IMR-90 (cell line): Measurements from ENCODE around the gene KLHL6. TPM values are rescaled to one million over a fixed set of nuclear protein-coding genes. Genes with fewer than 3 reads are reported as not detected.

ENCODE experiments used
- ATAC-seq: fragments of 200-7000 bp; cut with Tn5 transposase; 2 replicates; pipeline ENCODE4 v1.9.1; 2020; ENCODE audit warnings: low read depth, mild to moderate bottlenecking, moderate library complexity
- BruUV-seq: library from RNA; stranded (reverse); fragments of 400-500 nt; replicated peaks from 2 replicates; lab custom pipeline; 2021; lab: Mats Ljungman, UMichigan
- CTCF ChIA-PET: fragments of 300-600 bp; formaldehyde crosslinking; extraction: SDS; loops from one replicate; lab custom pipeline; 2021; ENCODE audit warnings: antibody characterized with exemption; lab: Yijun Ruan, JAX
- POLR2A ChIA-PET: fragments of 300-600 bp; sonication (Branson Sonifier 250); formaldehyde crosslinking; loops from one replicate; lab custom pipeline; 2022; ENCODE audit warnings: antibody characterized with exemption; ENCODE audit not compliant: unreplicated experiment; lab: Charles Lee
- DNase-seq: peaks from one replicate; pipeline ENCODE4 v3.0.0; 2013
- H2AFZ ChIP-seq: replicated peaks from 2 replicates; pipeline ENCODE3; 2013; ENCODE audit warnings: low read length, mild to moderate bottlenecking; ENCODE audit not compliant: poor library complexity
- H2AK5ac ChIP-seq: 2 replicates; pipeline ENCODE4 v1.6.1; 2013; ENCODE audit warnings: low read depth, low read length, inconsistent platforms
- H2AK9ac ChIP-seq: replicated peaks from 2 replicates; pipeline ENCODE3; 2013; ENCODE audit warnings: mild to moderate bottlenecking, low read depth, low read length, moderate library complexity; ENCODE audit not compliant: poor library complexity
- H2BK120ac ChIP-seq: 2 replicates; pipeline ENCODE4 v1.6.1; 2013; ENCODE audit warnings: low read depth, low read length, inconsistent platforms
- H2BK15ac ChIP-seq: 3 replicates; pipeline ENCODE4 v1.6.1; 2013; ENCODE audit warnings: low read depth, low read length, inconsistent platforms
- H2BK20ac ChIP-seq: 2 replicates; pipeline ENCODE4 v1.6.1; 2013; ENCODE audit warnings: low read depth, mild to moderate bottlenecking, inconsistent platforms, low read length, moderate library complexity
- H2BK5ac ChIP-seq: 2 replicates; pipeline ENCODE4 v1.6.1; 2013; ENCODE audit warnings: mild to moderate bottlenecking, low read depth, low read length, inconsistent platforms; ENCODE audit not compliant: poor library complexity, severe bottlenecking
- H3K14ac ChIP-seq: replicated peaks from 2 replicates; pipeline ENCODE4 v1.6.1; 2013; ENCODE audit warnings: low read depth, low read length, inconsistent platforms
- H3K18ac ChIP-seq: 2 replicates; pipeline ENCODE4 v1.6.1; 2013; ENCODE audit warnings: low read depth, low read length, control low read depth
- H3K23ac ChIP-seq: 2 replicates; pipeline ENCODE4 v1.6.1; 2013; ENCODE audit warnings: low read depth, low read length, inconsistent platforms
- H3K27ac ChIP-seq: 2 replicates; pipeline ENCODE4 v1.5.1; 2013; ENCODE audit warnings: mild to moderate bottlenecking, control low read depth, low read length; ENCODE audit not compliant: insufficient read depth
- H3K27me3 ChIP-seq: 2 replicates; pipeline ENCODE4 v1.6.1; 2013; ENCODE audit warnings: low read length; ENCODE audit not compliant: control insufficient read depth, insufficient read depth
- H3K36me3 ChIP-seq: 2 replicates; pipeline ENCODE4 v1.6.1; 2013; ENCODE audit warnings: low read length, mixed read lengths; ENCODE audit not compliant: control insufficient read depth, insufficient read depth
- H3K4ac ChIP-seq: 2 replicates; pipeline ENCODE4 v1.6.1; 2013; ENCODE audit warnings: low read depth, low read length, inconsistent platforms
- H3K4me1 ChIP-seq: 2 replicates; pipeline ENCODE4 v1.6.1; 2013; ENCODE audit warnings: low read length, mixed read lengths; ENCODE audit not compliant: control insufficient read depth, insufficient read depth
- H3K4me2 ChIP-seq: 2 replicates; pipeline ENCODE4 v1.6.1; 2013; ENCODE audit warnings: low read depth, mild to moderate bottlenecking, control low read depth, low read length, moderate library complexity
- H3K4me3 ChIP-seq: 2 replicates; pipeline ENCODE4 v1.5.1; 2013; ENCODE audit warnings: low read depth, mild to moderate bottlenecking, control low read depth, low read length, moderate library complexity; ENCODE audit not compliant: insufficient read depth
- H3K56ac ChIP-seq: 2 replicates; pipeline ENCODE4 v1.6.1; 2013; ENCODE audit warnings: low read length, inconsistent platforms; ENCODE audit not compliant: insufficient read depth; ENCODE audit errors: extremely low read depth
- H3K79me1 ChIP-seq, 2 experiments: 2 replicates each; pipeline ENCODE4 v1.6.1; 2013; ENCODE audit warnings: low read length in 2 of 2, inconsistent platforms in 1 of 2, low read depth in 1 of 2
- H3K9ac ChIP-seq: 2 replicates; pipeline ENCODE4 v1.6.1; 2013; ENCODE audit warnings: low read depth, low read length, control low read depth
- H3K9me1 ChIP-seq: 2 replicates; pipeline ENCODE4 v1.6.1; 2013; ENCODE audit warnings: low read length, inconsistent platforms; ENCODE audit not compliant: insufficient read depth
- H3K9me3 ChIP-seq: 2 replicates; pipeline ENCODE4 v1.6.1; 2013; ENCODE audit warnings: low read length; ENCODE audit not compliant: control insufficient read depth, insufficient read depth
- H4K20me1 ChIP-seq: 2 replicates; pipeline ENCODE4 v1.6.1; 2013; ENCODE audit warnings: low read length, inconsistent platforms; ENCODE audit not compliant: insufficient read depth
- H4K5ac ChIP-seq: 2 replicates; pipeline ENCODE4 v1.6.1; 2013; ENCODE audit warnings: mild to moderate bottlenecking, low read depth, low read length, control low read depth
- H4K8ac ChIP-seq, 2 experiments: 2 replicates each; pipeline ENCODE4 v1.6.1; 2013; ENCODE audit warnings: low read depth in 2 of 2, low read length in 2 of 2, control low read depth in 1 of 2, inconsistent platforms in 1 of 2
- H4K91ac ChIP-seq: 2 replicates; pipeline ENCODE4 v1.6.1; 2013; ENCODE audit warnings: low read depth, low read length, inconsistent platforms; ENCODE audit not compliant: insufficient read depth
- BHLHE40 ChIP-seq: fragments of 150-350 bp; IDR thresholded peaks from 2 replicates; pipeline ENCODE4 v1.6.1; 2016; ENCODE audit warnings: mild to moderate bottlenecking, low read depth, low read length
- CEBPB ChIP-seq: IDR thresholded peaks from 2 replicates; pipeline ENCODE4 v1.6.1; 2012; ENCODE audit warnings: low read depth, low read length, improper control_type of control experiment
- CHD1 ChIP-seq: IDR thresholded peaks from 2 replicates; pipeline ENCODE4 v1.6.1; 2012; ENCODE audit warnings: low read depth, low read length, improper control_type of control experiment
- FOS ChIP-seq: fragments of 150-350 bp; IDR thresholded peaks from 2 replicates; pipeline ENCODE4 v1.6.1; 2016; ENCODE audit warnings: low read depth, low read length
- MAFK ChIP-seq: IDR thresholded peaks from 2 replicates; pipeline ENCODE4 v1.6.1; 2012; ENCODE audit warnings: low read depth, low read length, improper control_type of control experiment
- MAZ ChIP-seq: IDR thresholded peaks from 2 replicates; pipeline ENCODE4 v1.6.1; 2012; ENCODE audit warnings: low read depth, mild to moderate bottlenecking, low read length, improper control_type of control experiment, moderate library complexity, borderline replicate concordance
- MXI1 ChIP-seq: IDR thresholded peaks from 2 replicates; pipeline ENCODE4 v1.6.1; 2012; ENCODE audit warnings: low read depth, mild to moderate bottlenecking, low read length, moderate library complexity, borderline replicate concordance
- NFE2L2 ChIP-seq: fragments of 150-350 bp; IDR thresholded peaks from 2 replicates; pipeline ENCODE4 v1.6.1; 2016; ENCODE audit warnings: low read depth, mild to moderate bottlenecking, low read length
- POLR2A ChIP-seq: IDR thresholded peaks from 2 replicates; pipeline ENCODE4 v1.6.1; 2012; ENCODE audit warnings: mild to moderate bottlenecking, low read depth, low read length
- RAD21 ChIP-seq: IDR thresholded peaks from 2 replicates; pipeline ENCODE4 v1.6.1; 2012; ENCODE audit warnings: low read length, improper control_type of control experiment
- RCOR1 ChIP-seq: IDR thresholded peaks from 2 replicates; pipeline ENCODE4 v1.6.1; 2012; ENCODE audit warnings: mild to moderate bottlenecking, low read length, improper control_type of control experiment; ENCODE audit not compliant: insufficient replicate concordance
- RFX5 ChIP-seq: IDR thresholded peaks from 2 replicates; pipeline ENCODE4 v1.8.0; 2012; ENCODE audit warnings: low read depth, mild to moderate bottlenecking, low read length, moderate library complexity
- SMC3 ChIP-seq: fragments of 150-350 bp; IDR thresholded peaks from 2 replicates; pipeline ENCODE4 v1.6.1; 2016; ENCODE audit warnings: low read depth, mild to moderate bottlenecking, antibody characterized with exemption, low read length, moderate library complexity
- WGBS, 2 experiments: methylation state at CpG; one replicate each; pipeline versions ENCODE4 v1.1.5 to v1.1.7; 2013; ENCODE audit warnings: missing lambda C conversion rate in 2 of 2; ENCODE audit not compliant: insufficient read length in 1 of 2; ENCODE audit errors: extremely low coverage in 2 of 2; 5-methylcytosine and 5-hydroxymethylcytosine counted together
- dilution Hi-C: fragments of 300-500 bp; cut with HindIII; formaldehyde crosslinking; loops from one replicate; pipeline ENCODE4 v1.14.3; 2018; ENCODE audit warnings: low sequenced_read_pairs; ENCODE audit not compliant: unreplicated experiment
- in situ Hi-C: fragments of 300-500 bp; cut with MboI; formaldehyde crosslinking; loops from 3 replicates; pipeline ENCODE4 v1.14.3; 2019; ENCODE audit warnings: low sequenced_read_pairs, inconsistent platforms, mixed read lengths
- intact Hi-C: fragments of 100-400 bp; cut with micrococcal nuclease; formaldehyde crosslinking; loops from 2 replicates; pipeline ENCODE4 v1.10.0; 2022
- polyA plus RNA-seq, 3 experiments: library from polyadenylated mRNA; depleted of rRNA; stranded (reverse); fragments of >200 nt; gene quantifications; 2 replicates each; pipeline ENCODE4 v1.2.3, GENCODE V29; 2012; ENCODE audit warnings: low replicate concordance in 1 of 3
- total RNA-seq: library from RNA; depleted of rRNA; stranded (reverse); fragments of >200 nt; gene quantifications from 2 replicates; pipeline ENCODE4 v1.2.3, GENCODE V29; 2012
- TF ChIP-seq, protein P1 (sequence below): fragments of 150-350 bp; IDR thresholded peaks from 2 replicates; pipeline ENCODE4 v1.6.1; 2017; ENCODE audit warnings: mild to moderate bottlenecking, antibody characterized with exemption, low read length, low read depth
- TF ChIP-seq, protein P2 (sequence below): conservative IDR thresholded peaks from 2 replicates; pipeline ENCODE4 v1.5.1; 2012; ENCODE audit warnings: mild to moderate bottlenecking, low read depth, low read length, improper control_type of control experiment
- TF ChIP-seq, protein P3 (sequence below): fragments of 150-350 bp; IDR thresholded peaks from 2 replicates; pipeline ENCODE4 v1.6.1; 2016; ENCODE audit warnings: low read depth, mild to moderate bottlenecking, low read length, moderate library complexity, borderline replicate concordance

The KLHL6 gene
- total and polyA plus RNA-seq, 2 of the 4 experiments (the other 2 are of a cell fraction) = not detected

DNA sequence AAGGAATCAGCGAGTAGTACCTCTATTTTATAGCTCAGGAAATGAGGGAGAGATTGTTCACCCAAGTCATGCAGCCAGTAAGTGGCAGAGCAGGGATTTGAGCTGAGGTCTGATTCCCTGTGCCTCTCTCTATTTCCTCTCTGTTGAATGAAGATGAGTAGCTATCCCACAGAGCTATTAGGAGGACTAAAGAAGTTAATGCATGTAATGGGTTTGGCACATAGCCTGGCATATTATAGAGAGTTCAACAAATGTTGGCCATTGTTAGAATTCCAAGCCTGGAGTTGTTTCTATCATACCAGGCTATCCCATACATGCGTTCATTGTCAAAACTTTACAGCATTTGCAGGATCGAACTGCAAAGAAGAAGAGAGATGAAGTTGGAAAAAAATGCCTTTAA, 21.8 kb upstream of the KLHL6 start:
- Histone ChIP-seq H2AK5ac (no peak overlapping the region), H3K14ac (no peak overlapping the region), H2BK5ac (no peak overlapping the region), H2AK9ac (no peak overlapping the region), H3K18ac (no peak overlapping the region), H3K36me3 (no peaks in the 10 kb centered on the region), H3K23ac (no peak overlapping the region), H3K4me2 (no peak overlapping the region), H2BK120ac (no peak overlapping the region), H3K9me3 (no peaks in the 10 kb centered on the region), H3K56ac (no peak overlapping the region), H3K79me1 (no peaks in the 10 kb centered on the region), H3K4ac (no peak overlapping the region), H4K20me1 (no peaks in the 10 kb centered on the region), H2BK20ac (no peak overlapping the region), H4K8ac (no peak overlapping the region), H4K5ac (no peak overlapping the region), H3K27me3 (peaks cover 34% of the 10 kb centered on the region), H3K9me1 (no peaks in the 10 kb centered on the region), H3K4me1 (no peaks in the 10 kb centered on the region), H2AFZ (no peak overlapping the region), H3K9ac (no peak overlapping the region), H4K91ac (no peak overlapping the region), H2BK15ac (no peak overlapping the region), H3K4me3 (no peak overlapping the region), H3K27ac (no peak overlapping the region)
- DNase-seq = no peak
- BruUV-seq = no TSS peak
- dilution Hi-C loops = no loop called here
- no CpG with 5 or more reads among the region's 3 CpGs for WGBS, 2 experiments
- in situ Hi-C loops = no loop called here
- intact Hi-C loops = no loop called here
- CTCF ChIA-PET = no interaction called here
- no peak for ATAC-seq
- POLR2A ChIA-PET = no interaction called here
- TF ChIP-seq SMC3 = no peak
- TF ChIP-seq, protein P1, sequence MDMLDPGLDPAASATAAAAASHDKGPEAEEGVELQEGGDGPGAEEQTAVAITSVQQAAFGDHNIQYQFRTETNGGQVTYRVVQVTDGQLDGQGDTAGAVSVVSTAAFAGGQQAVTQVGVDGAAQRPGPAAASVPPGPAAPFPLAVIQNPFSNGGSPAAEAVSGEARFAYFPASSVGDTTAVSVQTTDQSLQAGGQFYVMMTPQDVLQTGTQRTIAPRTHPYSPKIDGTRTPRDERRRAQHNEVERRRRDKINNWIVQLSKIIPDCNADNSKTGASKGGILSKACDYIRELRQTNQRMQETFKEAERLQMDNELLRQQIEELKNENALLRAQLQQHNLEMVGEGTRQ = no peak
- TF ChIP-seq BHLHE40 = no peak
- no peak for TF ChIP-seq FOS
- TF ChIP-seq MAZ = no peak
- no peak for TF ChIP-seq RFX5
- no peak for TF ChIP-seq MAFK
- TF ChIP-seq RAD21 = no peak
- no peak for TF ChIP-seq CHD1
- TF ChIP-seq, protein P2, sequence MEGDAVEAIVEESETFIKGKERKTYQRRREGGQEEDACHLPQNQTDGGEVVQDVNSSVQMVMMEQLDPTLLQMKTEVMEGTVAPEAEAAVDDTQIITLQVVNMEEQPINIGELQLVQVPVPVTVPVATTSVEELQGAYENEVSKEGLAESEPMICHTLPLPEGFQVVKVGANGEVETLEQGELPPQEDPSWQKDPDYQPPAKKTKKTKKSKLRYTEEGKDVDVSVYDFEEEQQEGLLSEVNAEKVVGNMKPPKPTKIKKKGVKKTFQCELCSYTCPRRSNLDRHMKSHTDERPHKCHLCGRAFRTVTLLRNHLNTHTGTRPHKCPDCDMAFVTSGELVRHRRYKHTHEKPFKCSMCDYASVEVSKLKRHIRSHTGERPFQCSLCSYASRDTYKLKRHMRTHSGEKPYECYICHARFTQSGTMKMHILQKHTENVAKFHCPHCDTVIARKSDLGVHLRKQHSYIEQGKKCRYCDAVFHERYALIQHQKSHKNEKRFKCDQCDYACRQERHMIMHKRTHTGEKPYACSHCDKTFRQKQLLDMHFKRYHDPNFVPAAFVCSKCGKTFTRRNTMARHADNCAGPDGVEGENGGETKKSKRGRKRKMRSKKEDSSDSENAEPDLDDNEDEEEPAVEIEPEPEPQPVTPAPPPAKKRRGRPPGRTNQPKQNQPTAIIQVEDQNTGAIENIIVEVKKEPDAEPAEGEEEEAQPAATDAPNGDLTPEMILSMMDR = no peak
- TF ChIP-seq NFE2L2 = no peak
- no peak for TF ChIP-seq MXI1
- TF ChIP-seq, protein P3, sequence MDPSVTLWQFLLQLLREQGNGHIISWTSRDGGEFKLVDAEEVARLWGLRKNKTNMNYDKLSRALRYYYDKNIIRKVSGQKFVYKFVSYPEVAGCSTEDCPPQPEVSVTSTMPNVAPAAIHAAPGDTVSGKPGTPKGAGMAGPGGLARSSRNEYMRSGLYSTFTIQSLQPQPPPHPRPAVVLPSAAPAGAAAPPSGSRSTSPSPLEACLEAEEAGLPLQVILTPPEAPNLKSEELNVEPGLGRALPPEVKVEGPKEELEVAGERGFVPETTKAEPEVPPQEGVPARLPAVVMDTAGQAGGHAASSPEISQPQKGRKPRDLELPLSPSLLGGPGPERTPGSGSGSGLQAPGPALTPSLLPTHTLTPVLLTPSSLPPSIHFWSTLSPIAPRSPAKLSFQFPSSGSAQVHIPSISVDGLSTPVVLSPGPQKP = no peak
- no peak for TF ChIP-seq RCOR1
- no peak for TF ChIP-seq POLR2A
- TF ChIP-seq CEBPB = no peak
